Coronary artery (tissue), 2 donors: Measurements from ENCODE around the gene TMIGD3.

Source experiments
- DNase-seq: peaks from one replicate; pipeline ENCODE4 v3.0.0-alpha.2; 2017; ENCODE audit warnings: low spot score
- H3K27ac ChIP-seq, 2 donors: fragments of 200-600 bp; sonication (generic); one replicate each; pipeline ENCODE4 v1.5.1; 2016 to 2019
- H3K4me3 ChIP-seq: fragments of 200-600 bp; sonication (generic); 2 replicates; pipeline ENCODE4 v1.5.1; 2016; ENCODE audit warnings: mild to moderate bottlenecking, moderate library complexity
- TF ChIP-seq, protein P1 (sequence below): fragments of 200-600 bp; sonication (generic); IDR thresholded peaks from one replicate; pipeline ENCODE4 v1.5.1; 2019; ENCODE audit warnings: antibody characterized with exemption

TMIGD3 gene

GRCh38 chr1:111463029-111463683, 40.3 kb downstream of the TMIGD3 start:
- Histone ChIP-seq H3K4me3 (no peak overlapping the region), H3K27ac (no peak overlapping the region)
- no peak for DNase-seq
- TF ChIP-seq, protein P1, sequence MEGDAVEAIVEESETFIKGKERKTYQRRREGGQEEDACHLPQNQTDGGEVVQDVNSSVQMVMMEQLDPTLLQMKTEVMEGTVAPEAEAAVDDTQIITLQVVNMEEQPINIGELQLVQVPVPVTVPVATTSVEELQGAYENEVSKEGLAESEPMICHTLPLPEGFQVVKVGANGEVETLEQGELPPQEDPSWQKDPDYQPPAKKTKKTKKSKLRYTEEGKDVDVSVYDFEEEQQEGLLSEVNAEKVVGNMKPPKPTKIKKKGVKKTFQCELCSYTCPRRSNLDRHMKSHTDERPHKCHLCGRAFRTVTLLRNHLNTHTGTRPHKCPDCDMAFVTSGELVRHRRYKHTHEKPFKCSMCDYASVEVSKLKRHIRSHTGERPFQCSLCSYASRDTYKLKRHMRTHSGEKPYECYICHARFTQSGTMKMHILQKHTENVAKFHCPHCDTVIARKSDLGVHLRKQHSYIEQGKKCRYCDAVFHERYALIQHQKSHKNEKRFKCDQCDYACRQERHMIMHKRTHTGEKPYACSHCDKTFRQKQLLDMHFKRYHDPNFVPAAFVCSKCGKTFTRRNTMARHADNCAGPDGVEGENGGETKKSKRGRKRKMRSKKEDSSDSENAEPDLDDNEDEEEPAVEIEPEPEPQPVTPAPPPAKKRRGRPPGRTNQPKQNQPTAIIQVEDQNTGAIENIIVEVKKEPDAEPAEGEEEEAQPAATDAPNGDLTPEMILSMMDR: no peak

DNA sequence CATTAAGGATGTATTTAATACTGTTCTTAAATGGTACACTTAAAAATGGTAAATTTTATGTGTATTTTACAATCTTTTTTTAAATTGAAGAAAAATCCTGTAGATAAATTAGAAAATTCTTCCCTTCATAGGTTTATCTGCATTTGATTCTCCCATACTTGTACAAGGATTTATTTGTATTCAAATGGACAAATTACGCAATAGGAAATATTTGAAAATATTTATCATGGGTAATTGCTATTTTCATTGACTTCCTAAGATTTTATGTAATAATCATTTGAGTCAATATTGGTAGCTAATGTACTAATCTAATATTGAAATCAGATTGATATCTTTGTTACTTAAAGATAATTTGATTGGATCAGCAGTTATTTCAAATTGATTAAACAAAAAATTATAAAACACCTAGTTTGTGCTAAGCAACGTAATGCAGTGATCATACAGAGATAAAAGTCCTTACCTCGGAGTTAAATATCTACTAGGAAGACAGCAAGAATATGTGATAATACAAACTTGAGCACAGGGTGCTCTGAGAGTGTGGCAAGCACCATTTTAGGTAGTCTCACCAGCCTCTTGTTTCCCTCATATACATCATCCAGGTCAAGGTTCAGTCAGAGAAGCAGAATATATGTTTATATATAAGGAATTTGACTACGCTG, 40.9 kb downstream of the TMIGD3 start:
- Histone ChIP-seq H3K4me3 (no peak overlapping the region), H3K27ac (no peak overlapping the region)
- DNase-seq: no peak
- TF ChIP-seq, protein P1: no peak

GRCh38 chr1:111461765-111462164, 41.7 kb downstream of the TMIGD3 start:
- no peak overlapping the region for H3K4me3 ChIP-seq
- H3K27ac ChIP-seq: no peak overlapping the region
- DNase-seq: no peak
- TF ChIP-seq, protein P1: no peak

DNA sequence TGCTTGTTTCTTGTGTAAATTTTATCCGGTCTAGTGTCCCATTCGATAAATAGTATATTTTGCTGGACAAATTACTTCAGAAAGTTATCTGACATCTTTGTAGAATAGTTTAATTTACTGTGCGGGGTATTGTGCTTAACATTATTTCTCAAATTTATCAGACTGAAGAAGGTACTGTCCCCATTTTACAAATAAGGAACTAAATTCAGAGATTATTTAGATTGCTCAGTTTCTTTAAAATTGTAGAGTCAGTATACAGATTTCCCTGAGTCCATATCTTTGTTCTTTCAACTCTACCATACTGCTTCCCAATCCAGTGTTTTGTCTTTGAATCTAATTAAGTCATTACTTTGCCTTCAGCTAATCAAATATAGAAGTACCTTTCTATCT, 47.8 kb downstream of the TMIGD3 start:
- no peak overlapping the region for H3K4me3 ChIP-seq
- H3K27ac ChIP-seq: no peak overlapping the region
- DNase-seq: no peak
- TF ChIP-seq, protein P1: no peak

DNA sequence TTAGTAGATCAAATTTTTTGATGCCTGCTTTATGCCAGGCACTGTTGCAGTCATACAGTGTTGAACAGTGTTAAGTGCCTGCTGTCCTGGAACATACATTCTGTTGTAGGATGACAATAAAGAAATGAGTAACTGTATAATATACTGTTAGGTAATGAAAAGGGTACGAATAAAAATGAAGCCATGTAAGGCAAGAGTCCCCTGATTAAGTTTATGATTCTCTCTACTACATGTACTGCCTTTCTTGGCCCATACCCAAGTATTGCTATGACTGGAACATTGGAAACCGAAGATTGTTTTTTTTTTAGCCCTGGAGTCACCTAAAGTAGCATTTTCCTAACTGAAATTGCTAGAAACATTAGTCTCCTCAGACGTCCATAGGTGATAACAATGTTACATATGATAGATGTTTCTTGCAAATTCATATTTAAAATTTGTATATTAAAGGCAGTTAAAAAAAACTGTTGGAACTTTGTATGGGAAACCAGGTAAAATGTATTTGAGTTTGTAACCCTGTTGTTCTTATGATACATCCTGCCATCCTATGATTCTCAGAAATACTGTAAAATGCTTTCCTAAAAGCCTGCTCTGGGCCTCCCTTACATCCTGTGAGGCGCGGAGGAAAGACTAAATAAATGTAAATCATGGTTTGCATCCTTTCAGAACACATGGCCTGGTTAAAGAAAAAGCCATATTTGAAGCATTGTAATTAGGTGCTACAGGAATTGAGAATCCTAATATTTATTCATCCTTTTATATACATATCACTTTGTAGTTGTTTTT, 48.4 kb downstream of the TMIGD3 start:
- no peak overlapping the region for H3K27ac ChIP-seq

DNA sequence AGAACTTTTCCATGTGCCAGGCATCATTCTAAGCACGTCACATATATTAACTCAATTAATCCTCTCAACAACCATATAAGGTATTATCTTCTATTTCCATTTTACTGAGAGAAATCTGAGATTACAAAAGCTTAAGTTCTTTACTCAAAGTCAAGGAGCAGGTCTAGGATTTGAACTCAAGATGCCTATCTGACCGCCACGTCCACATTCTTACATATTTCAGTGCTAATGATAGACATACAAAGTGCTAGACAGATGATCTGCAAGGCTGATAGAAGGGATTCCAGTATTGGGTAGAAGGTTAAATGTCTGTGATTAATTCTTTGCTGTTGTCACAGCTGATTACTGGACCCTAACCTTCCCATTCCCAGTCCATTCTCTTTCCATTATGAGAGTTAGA, 49.7 kb downstream of the TMIGD3 start:
- Histone ChIP-seq H3K27ac (no peak overlapping the region), H3K4me3 (no peak overlapping the region)
- DNase-seq: no peak
- TF ChIP-seq, protein P1: no peak

More for the DNA sequence above, 48.4 kb downstream of the TMIGD3 start:
- no peak for DNase-seq
- H3K4me3 ChIP-seq: no peak overlapping the region
- TF ChIP-seq, protein P1: no peak
